Muscle of back (tissue), 11 donors: Measurements from ENCODE around the gene MTHFD1L. TPM values are rescaled to one million over a fixed set of nuclear protein-coding genes. Genes with fewer than 3 reads are reported as not detected.
"Not testable (repeated sequence)": the region's sequence is repeated elsewhere in the genome, so short reads cannot be mapped to it uniquely, and the experiment has no call there.

Source experiments
- DNase-seq, 3 donors: peaks; one replicate each; pipeline versions ENCODE4 v3.0.0 to v3.0.0-alpha.2; 2013
- polyA plus RNA-seq, 10 donors: library from polyadenylated mRNA; unstranded; fragments of 120-200 nt; gene quantifications; one replicate each; pipeline ENCODE4 v1.2.1, GENCODE V29; 2013; ENCODE audit not compliant: insufficient read length in 10 of 10

Gene MTHFD1L
- polyA plus RNA-seq, 10 donors: 20.5 to 31.5 (median 24.6) TPM

GRCh38 chr6:151091571-151091970 is 226.1 kb downstream of the MTHFD1L start:
- DNase-seq: no peak

GRCh38 chr6:151092591-151092990 is 227.1 kb downstream of the MTHFD1L start:
- DNase-seq: no peak

- DNase-seq: no peak
Observed at GRCh38 chr6:151093706-151094105, 228.2 kb downstream of the MTHFD1L start.

GRCh38 chr6:151095538-151096254 is 230.2 kb downstream of the MTHFD1L start:
- DNase-seq: no peak

GRCh38 chr6:151096255-151096612 is 230.7 kb downstream of the MTHFD1L start:
- DNase-seq: no peak

- DNase-seq: no peak
Observed at GRCh38 chr6:151096691-151097606, 231.4 kb downstream of the MTHFD1L start.

- DNase-seq: no peak
Observed at GRCh38 chr6:151098166-151098565, 232.7 kb downstream of the MTHFD1L start.

- no peak for DNase-seq
Observed at GRCh38 chr6:151100326-151100725, 234.8 kb downstream of the MTHFD1L start.

- peak in 2 of 3 donors; percentile 46 to 73 for DNase-seq
Observed at GRCh38 chr6:151101161-151101815, 235.8 kb downstream of the MTHFD1L start.

GRCh38 chr6:151101816-151102694 is 236.6 kb downstream of the MTHFD1L start:
- DNase-seq: no peak

GRCh38 chr6:151103266-151103665 is 237.8 kb downstream of the MTHFD1L start:
- DNase-seq: peak in 2 of 3 donors; percentile 64 to 86

GRCh38 chr6:151107897-151108427 is 242.5 kb downstream of the MTHFD1L start:
- no peak for DNase-seq

GRCh38 chr6:151108548-151108947 is 243.0 kb downstream of the MTHFD1L start:
- no peak for DNase-seq

GRCh38 chr6:151109361-151109760 is 243.9 kb downstream of the MTHFD1L start:
- DNase-seq: no peak

GRCh38 chr6:151109869-151110575 is 244.5 kb downstream of the MTHFD1L start:
- peak in 2 of 3 donors; percentile 41 to 61 for DNase-seq

GRCh38 chr6:151110576-151110905 is 245.0 kb downstream of the MTHFD1L start:
- peak in 1 of 3 donors; percentile 64 for DNase-seq

- DNase-seq: no peak
Observed at GRCh38 chr6:151111670-151112069, 246.2 kb downstream of the MTHFD1L start.

GRCh38 chr6:151112130-151112529 is 246.6 kb downstream of the MTHFD1L start:
- no peak for DNase-seq

- not testable (repeated sequence) for DNase-seq
Observed at GRCh38 chr6:151112884-151113283, 247.4 kb downstream of the MTHFD1L start.

- DNase-seq: no peak
Observed at GRCh38 chr6:151113641-151114040, 248.1 kb downstream of the MTHFD1L start.
